Liver (tissue), 9 donors: Measurements from ENCODE around the gene CRISPLD2. TPM values are rescaled to one million over a fixed set of nuclear protein-coding genes. Genes with fewer than 3 reads are reported as not detected.

Experiments
- DNase-seq: peaks from one replicate; pipeline ENCODE4 v3.0.0-alpha.2; 2017; ENCODE audit warnings: low spot score
- H3K27ac ChIP-seq, 2 donors: one replicate each; pipeline ENCODE4 v1.7.0; 2013; ENCODE audit warnings: inconsistent platforms in 2 of 2, low read length in 2 of 2, control low read depth in 1 of 2, low read depth in 1 of 2, mild to moderate bottlenecking in 1 of 2
- H3K27me3 ChIP-seq, 4 donors: one replicate each; pipeline versions ENCODE4 v1.6.1 to v1.7.0; 2013; ENCODE audit warnings: low read length in 3 of 4, inconsistent platforms in 1 of 4, mild to moderate bottlenecking in 1 of 4, moderate library complexity in 1 of 4; ENCODE audit not compliant: control insufficient read depth in 4 of 4, insufficient read depth in 4 of 4
- H3K36me3 ChIP-seq, 4 donors: one replicate each; pipeline versions ENCODE4 v1.6.1 to v1.7.0; 2013; ENCODE audit warnings: low read length in 3 of 4, mild to moderate bottlenecking in 3 of 4, low read depth in 1 of 4, moderate library complexity in 1 of 4; ENCODE audit not compliant: control insufficient read depth in 4 of 4, insufficient read depth in 3 of 4
- H3K4me1 ChIP-seq, 4 donors: one replicate each; pipeline versions ENCODE4 v1.6.1 to v1.7.0; 2013; ENCODE audit warnings: low read length in 3 of 4, mild to moderate bottlenecking in 3 of 4, moderate library complexity in 1 of 4; ENCODE audit not compliant: control insufficient read depth in 4 of 4, insufficient read depth in 4 of 4
- H3K4me3 ChIP-seq, 3 donors: one replicate each; pipeline versions ENCODE4 v1.6.1 to v1.7.0; 2013; ENCODE audit warnings: low read length in 3 of 3, control low read depth in 1 of 3, low read depth in 1 of 3, mild to moderate bottlenecking in 1 of 3
- H3K9ac ChIP-seq, 2 donors: one replicate each; pipeline ENCODE4 v1.7.0; 2013; ENCODE audit warnings: low read length in 2 of 2, mild to moderate bottlenecking in 2 of 2, moderate library complexity in 2 of 2, control low read depth in 1 of 2, low read depth in 1 of 2
- H3K9me3 ChIP-seq, 4 donors: one replicate each; pipeline versions ENCODE4 v1.6.1 to v1.7.0; 2013; ENCODE audit warnings: low read length in 3 of 4; ENCODE audit not compliant: control insufficient read depth in 4 of 4
- ATF3 ChIP-seq: IDR thresholded peaks from 2 replicates; pipeline ENCODE4 v1.6.1; 2016; ENCODE audit warnings: antibody characterized with exemption
- CTCF ChIP-seq: fragments of 150-350 bp; IDR thresholded peaks from 2 replicates; pipeline ENCODE4 v1.5.1; 2017; ENCODE audit warnings: improper control_type of control experiment, low read depth, low read length; ENCODE audit not compliant: missing input control
- FOXA1 ChIP-seq: IDR thresholded peaks from 2 replicates; pipeline ENCODE4 v1.6.1; 2016; ENCODE audit warnings: antibody characterized with exemption
- HNF4G ChIP-seq: IDR thresholded peaks from 2 replicates; pipeline ENCODE4 v1.6.1; 2016; ENCODE audit warnings: antibody characterized with exemption
- MAX ChIP-seq: IDR thresholded peaks from 2 replicates; pipeline ENCODE4 v1.6.1; 2016; ENCODE audit warnings: antibody characterized with exemption
- NR2F2 ChIP-seq: IDR thresholded peaks from 2 replicates; pipeline ENCODE4 v1.6.1; 2016; ENCODE audit warnings: antibody characterized with exemption
- REST ChIP-seq: IDR thresholded peaks from 2 replicates; pipeline ENCODE4 v1.6.1; 2016; ENCODE audit warnings: antibody characterized with exemption, mild to moderate bottlenecking
- RXRA ChIP-seq, 2 donors: IDR thresholded peaks; 2 replicates each; pipeline ENCODE4 v1.6.1; 2017 to 2018; ENCODE audit warnings: antibody characterized with exemption in 2 of 2, mild to moderate bottlenecking in 1 of 2
- ZBTB33 ChIP-seq: IDR thresholded peaks from 2 replicates; pipeline ENCODE4 v1.6.1; 2016; ENCODE audit warnings: antibody characterized with exemption
- WGBS: extraction: QIAGEN DNeasy Blood & Tissue Kit; methylation state at CpG from one replicate; pipeline ENCODE4 v1.1.7; 2013; 5-methylcytosine and 5-hydroxymethylcytosine counted together
- polyA plus RNA-seq, 2 donors: library from polyadenylated mRNA; stranded (reverse) in 1 of 2; unstranded in 1 of 2; fragments of 200-250 nt in 1 of 2; fragments of >200 nt in 1 of 2; fragmentation: Nextera tagmentation in 1 of 2; extraction: Ambion mirVana in 1 of 2; gene quantifications; one replicate each; pipeline versions ENCODE4 v1.2.1 to v1.2.3, GENCODE V29; 2013 to 2015
- total RNA-seq, 2 donors: library from RNA; depleted of rRNA; stranded (reverse); fragments of >200 nt; gene quantifications; one replicate each; pipeline ENCODE4 v1.2.3, GENCODE V29; 2014
- donor health status: healthy.
- donor health status: healthy.
- donor health status: healthy.
- donor health status: healthy.
- donor health status: healthy.

CRISPLD2 gene
- total and polyA plus RNA-seq, 4 donors, result 2.6 to 14.8 (median 4.1) TPM

- TF ChIP-seq MAX (peak; percentile 62), ZBTB33 (no peak)
Observed at GRCh38 chr16:84955427-84955826, 135.6 kb downstream of the CRISPLD2 start (continued).

GRCh38 chr16:84957192-84957591, 137.4 kb downstream of the CRISPLD2 start:
- H3K27ac ChIP-seq, result no peak overlapping the region
- 91% methylated on average over 5 of the region's 5 CpGs for WGBS
- TF ChIP-seq HNF4G (no peak), FOXA1 (no peak), ATF3 (no peak), CTCF (no peak), NR2F2 (no peak), REST (no peak), RXRA (IDR thresholded peaks at IDR 0.05) (no peak)
- H3K4me3 ChIP-seq, result no peak overlapping the region
- H3K9ac ChIP-seq, result no peak overlapping the region
- no peaks in the 10 kb centered on the region for H3K27me3 ChIP-seq
- peaks cover 0 to 13% (median 7%) of the 10 kb centered on the region in 4 donors for H3K4me1 ChIP-seq
- no peaks in the 10 kb centered on the region for H3K36me3 ChIP-seq
- DNase-seq, result no peak
- H3K9me3 ChIP-seq, result no peaks in the 10 kb centered on the region

GRCh38 chr16:84957792-84958191, 138.0 kb downstream of the CRISPLD2 start:
- H3K27me3 ChIP-seq, result no peaks in the 10 kb centered on the region
- no peak overlapping the region for H3K4me3 ChIP-seq
- no peak overlapping the region for H3K27ac ChIP-seq
- H3K36me3 ChIP-seq, result no peaks in the 10 kb centered on the region
- H3K4me1 ChIP-seq, result peaks cover 0 to 8% (median 5%) of the 10 kb centered on the region in 4 donors
- WGBS, result 100% methylated on average over 1 of the region's 1 CpG
- H3K9me3 ChIP-seq, result no peaks in the 10 kb centered on the region
- TF ChIP-seq HNF4G (no peak), ZBTB33 (no peak)
- no peak overlapping the region for H3K9ac ChIP-seq
- DNase-seq, result no peak

Other genes with a start within 250 kb of the CRISPLD2 start
- 10 to 100 TPM; 12.0 to 59.5 TPM for gene COTL1, start 201.9 kb upstream of the CRISPLD2 start, total RNA-seq
- 10 to 100 TPM; 12.9 to 33.0 TPM for gene COTL1, start 201.9 kb upstream of the CRISPLD2 start, polyA plus RNA-seq
- 10 to 100 TPM; 20.9 to 53.6 TPM for gene KLHL36, start 171.5 kb upstream of the CRISPLD2 start, total RNA-seq
- 10 to 100 TPM; 11.5 to 12.9 TPM for gene KLHL36, start 171.5 kb upstream of the CRISPLD2 start, polyA plus RNA-seq
- 10 to 100 TPM; 40.8 to 43.3 TPM for gene USP10, start 120.0 kb upstream of the CRISPLD2 start, total RNA-seq
- gene USP10, start 120.0 kb upstream of the CRISPLD2 start, polyA plus RNA-seq, result 10 to 100 TPM; 28.2 to 46.1 TPM
- 10 to 100 TPM; 14.5 to 14.9 TPM for gene ZDHHC7, start 191.6 kb downstream of the CRISPLD2 start, total RNA-seq
- gene ZDHHC7, start 191.6 kb downstream of the CRISPLD2 start, polyA plus RNA-seq, result 1 to 10 TPM; 2.5 to 9.7 TPM
- gene KIAA0513, start 207.8 kb downstream of the CRISPLD2 start, total RNA-seq, result 1 to 10 TPM; 3.9 to 5.9 TPM
- 1 to 10 TPM; 1.5 to 1.8 TPM for gene KIAA0513, start 207.8 kb downstream of the CRISPLD2 start, polyA plus RNA-seq